Suppressor macrophage treated with lipopolysaccharide for 4 hours (primary cell): ENCODE data around the gene ZNF22.

Experiments
- DNase-seq: peaks from one replicate; pipeline ENCODE4 v3.0.0-alpha.2; 2020

ZNF22 gene

GRCh38 chr10:44965651-44966097 is 35.0 kb upstream of the ZNF22 start:
- no peak for DNase-seq

- peak; percentile 82 for DNase-seq
These were observed 34.5 kb upstream of the ZNF22 start for GRCh38 chr10:44966129-44966815.

GRCh38 chr10:44966816-44967509 is 33.8 kb upstream of the ZNF22 start:
- peak; percentile 47 for DNase-seq

GRCh38 chr10:44967616-44968015 is 33.1 kb upstream of the ZNF22 start:
- peak; percentile 78 for DNase-seq

GRCh38 chr10:44968091-44968490 is 32.6 kb upstream of the ZNF22 start:
- peak; percentile 95 for DNase-seq

- DNase-seq, result no peak
These were observed 32.0 kb upstream of the ZNF22 start for GRCh38 chr10:44968500-44969400.

GRCh38 chr10:44969854-44970253 is 30.9 kb upstream of the ZNF22 start:
- DNase-seq, result no peak

- no peak for DNase-seq
These were observed 29.8 kb upstream of the ZNF22 start for GRCh38 chr10:44970812-44971395.

- no peak for DNase-seq
These were observed 29.3 kb upstream of the ZNF22 start for GRCh38 chr10:44971434-44971833.

GRCh38 chr10:44971935-44972757 is 28.6 kb upstream of the ZNF22 start:
- DNase-seq, result no peak

GRCh38 chr10:44972874-44973306 is 27.8 kb upstream of the ZNF22 start:
- no peak for DNase-seq

GRCh38 chr10:44973323-44974081 is 27.2 kb upstream of the ZNF22 start:
- DNase-seq, result peak; percentile 66

GRCh38 chr10:44974082-44974627 is 26.6 kb upstream of the ZNF22 start:
- no peak for DNase-seq

GRCh38 chr10:44974628-44975430 is 25.9 kb upstream of the ZNF22 start:
- peak; percentile 80 for DNase-seq

- DNase-seq, result no peak
These were observed 25.0 kb upstream of the ZNF22 start for GRCh38 chr10:44975431-44976331.

GRCh38 chr10:44976352-44977198 is 24.1 kb upstream of the ZNF22 start:
- no peak for DNase-seq

- no peak for DNase-seq
These were observed 23.2 kb upstream of the ZNF22 start for GRCh38 chr10:44977287-44978212.
